Activated CD8-positive, alpha-beta memory T cell treated with anti-CD3 and anti-CD28 coated beads for 1 hour (primary cell): Measurements from ENCODE around the gene DNAJB13.
"Not testable (repeated sequence)": the region's sequence is repeated elsewhere in the genome, so short reads cannot be mapped to it uniquely, and the experiment has no call there.

Source experiments
- DNase-seq, 2 donors: peaks; one replicate each; pipeline ENCODE4 v3.0.0-alpha.2; 2020; ENCODE audit warnings: low read depth in 1 of 2; ENCODE audit errors: extremely low read depth in 1 of 2

Gene DNAJB13

GRCh38 chr11:73976451-73977151 lies 25.8 kb downstream of the DNAJB13 start:
- DNase-seq: no peak

GRCh38 chr11:73977856-73978519 lies 27.2 kb downstream of the DNAJB13 start:
- no peak for DNase-seq

GRCh38 chr11:73978576-73979086 lies 27.8 kb downstream of the DNAJB13 start:
- DNase-seq: no peak

- peak in 1 of 2 donors; percentile 60 for DNase-seq
These were observed 29.5 kb downstream of the DNAJB13 start for GRCh38 chr11:73980001-73980961.

GRCh38 chr11:73981051-73981805 lies 30.4 kb downstream of the DNAJB13 start:
- DNase-seq: no peak

DNA sequence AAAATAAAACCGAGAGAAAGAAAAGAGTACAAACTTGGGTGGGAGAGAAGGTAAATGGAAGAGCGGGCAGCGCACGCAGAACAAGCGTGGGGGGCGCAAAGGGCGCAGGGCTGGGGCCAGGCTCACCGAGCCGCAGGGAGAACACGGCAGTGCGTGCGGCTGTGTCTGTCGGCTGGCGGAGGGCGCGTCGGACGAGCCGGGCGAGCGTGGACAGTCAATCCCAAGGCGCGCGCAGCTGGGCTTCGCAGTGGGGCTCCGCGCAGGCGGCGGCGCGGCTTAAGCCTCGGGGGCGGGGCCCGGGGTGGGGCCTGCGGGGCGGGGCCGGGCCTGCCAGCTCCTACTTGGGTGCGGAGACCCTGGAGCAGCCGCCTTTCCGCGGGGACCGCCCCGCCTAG lies 31.8 kb downstream of the DNAJB13 start, which contains the start of gene UCP2:
Gene UCP2, minus strand, starts transcription at position 249 of the 395 bp plus-strand sequence. CDS start 4,465 bp downstream, outside the sequence.
- peak in 1 of 2 donors; percentile 82 for DNase-seq

- peak; percentile 80 to 85 for DNase-seq
These were observed 32.3 kb downstream of the DNAJB13 start for GRCh38 chr11:73982990-73983740.

GRCh38 chr11:73983741-73984538 lies 33.1 kb downstream of the DNAJB13 start:
- no peak for DNase-seq

- not testable (repeated sequence) for DNase-seq
These were observed 34.8 kb downstream of the DNAJB13 start for GRCh38 chr11:73985661-73986060.

DNA sequence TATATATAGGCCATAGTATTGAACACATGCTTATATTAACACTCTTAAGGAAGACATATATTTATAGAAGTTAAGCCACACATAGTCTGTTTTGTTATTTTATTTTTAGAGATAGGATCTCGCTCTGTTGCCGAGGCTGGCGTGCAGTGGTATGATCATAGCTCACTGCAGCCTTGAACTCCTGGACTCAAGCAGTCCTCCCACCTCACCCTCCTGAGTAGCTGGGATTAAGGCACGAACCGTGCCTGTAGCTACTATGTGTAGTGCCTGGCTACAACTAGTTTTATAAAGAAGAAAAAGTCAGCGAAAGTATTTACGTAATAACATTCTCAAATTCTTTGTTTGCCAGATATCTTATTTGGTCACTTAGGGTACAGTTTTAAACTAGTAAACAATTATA lies 37.4 kb downstream of the DNAJB13 start:
- DNase-seq: no peak

DNA sequence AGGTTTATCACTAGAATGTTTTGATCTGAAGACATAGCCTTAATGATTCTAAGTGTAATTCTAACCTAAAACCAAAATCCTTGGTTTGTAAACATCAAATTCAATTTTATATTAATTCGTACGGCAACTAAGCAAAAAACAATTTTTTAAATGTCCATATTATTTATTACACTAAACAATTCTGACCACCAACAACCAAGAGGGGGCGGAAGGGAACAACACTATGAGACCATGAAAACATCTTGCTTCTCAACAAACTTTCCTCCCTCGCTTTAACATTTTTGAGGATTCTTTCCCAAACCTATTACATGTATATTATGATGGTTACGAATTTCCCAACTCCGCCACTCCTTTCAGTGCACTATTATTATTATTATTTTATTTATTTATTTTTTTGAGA lies 38.3 kb downstream of the DNAJB13 start:
- no peak for DNase-seq

- no peak for DNase-seq
These were observed 39.9 kb downstream of the DNAJB13 start for GRCh38 chr11:73990730-73991129.

DNA sequence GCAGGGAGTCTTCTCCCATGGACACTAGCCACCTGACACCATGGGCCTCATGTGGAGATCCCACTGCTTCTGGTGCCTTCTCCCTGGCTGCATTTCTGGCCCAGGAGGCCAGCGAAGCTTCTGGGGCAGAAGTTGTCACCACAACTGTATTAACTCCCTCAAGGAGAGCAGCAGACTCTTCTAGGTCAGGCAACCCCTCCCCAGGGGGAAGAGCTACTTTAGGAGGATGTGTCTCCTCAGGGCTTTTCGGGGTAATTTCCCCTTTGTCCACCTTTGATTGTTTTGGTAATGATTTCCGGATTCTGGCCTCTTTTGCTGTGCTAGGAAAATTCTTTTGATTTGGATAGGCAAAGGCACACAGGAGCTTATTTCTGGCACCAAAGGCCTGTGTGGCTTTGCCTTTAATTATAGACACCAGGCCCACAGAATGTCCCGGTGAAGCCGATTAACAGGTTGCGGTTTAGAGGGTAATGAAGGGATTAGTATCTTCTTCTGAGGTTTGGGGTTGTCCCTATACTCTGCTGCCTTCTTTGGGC lies 40.7 kb downstream of the DNAJB13 start:
- no peak for DNase-seq

- no peak for DNase-seq
These were observed 44.4 kb downstream of the DNAJB13 start for GRCh38 chr11:73995247-73995646.

- no peak for DNase-seq
These were observed 44.9 kb downstream of the DNAJB13 start for GRCh38 chr11:73995731-73996130.

- no peak for DNase-seq
These were observed 45.4 kb downstream of the DNAJB13 start for GRCh38 chr11:73996161-73996747.

GRCh38 chr11:73997120-73997770 lies 46.4 kb downstream of the DNAJB13 start:
- DNase-seq: no peak
